H54 (cell line): ENCODE data around the gene PRRC2B.

ENCODE experiments used
- DNase-seq: peaks from one replicate; pipeline ENCODE4 v3.0.0; 2011; ENCODE audit warnings: low spot score, mixed read lengths; ENCODE audit not compliant: insufficient read length
- FAIRE-seq: peaks from 3 replicates; lab custom pipeline; 2011; peaks lifted over from hg19 to GRCh38; lab: Jason Lieb, UNC
- POLR2A ChIP-seq: IDR thresholded peaks from 2 replicates; pipeline ENCODE4 v1.6.1; 2011; ENCODE audit warnings: low read depth, mild to moderate bottlenecking, low read length

The PRRC2B gene

DNA sequence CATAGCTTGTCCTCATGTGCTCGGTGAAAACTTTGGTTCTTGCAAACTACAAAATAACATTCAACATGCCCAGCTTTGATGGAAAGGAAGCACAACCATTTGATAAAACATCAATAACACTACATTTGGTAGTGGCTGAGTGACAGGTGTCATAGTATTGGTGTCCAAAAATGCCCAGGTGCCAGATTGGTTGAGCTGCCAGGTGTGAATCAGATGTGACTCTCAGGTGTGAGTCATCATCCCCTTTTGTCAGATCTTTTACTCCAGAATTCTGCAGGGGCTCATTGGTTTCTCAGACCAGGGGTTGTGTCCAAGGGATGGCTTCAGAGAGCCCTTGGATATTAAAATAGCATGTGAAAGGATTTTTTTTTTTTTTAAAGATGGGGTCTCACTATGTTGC, 86.4 kb downstream of the PRRC2B start:
- FAIRE-seq (no peak), DNase-seq (no peak)
- no peak for TF ChIP-seq POLR2A

- no peak for DNase-seq
- TF ChIP-seq POLR2A, result no peak
- no peak for FAIRE-seq
Measured at GRCh38 chr9:131481441-131482342, 87.8 kb downstream of the PRRC2B start.

DNA sequence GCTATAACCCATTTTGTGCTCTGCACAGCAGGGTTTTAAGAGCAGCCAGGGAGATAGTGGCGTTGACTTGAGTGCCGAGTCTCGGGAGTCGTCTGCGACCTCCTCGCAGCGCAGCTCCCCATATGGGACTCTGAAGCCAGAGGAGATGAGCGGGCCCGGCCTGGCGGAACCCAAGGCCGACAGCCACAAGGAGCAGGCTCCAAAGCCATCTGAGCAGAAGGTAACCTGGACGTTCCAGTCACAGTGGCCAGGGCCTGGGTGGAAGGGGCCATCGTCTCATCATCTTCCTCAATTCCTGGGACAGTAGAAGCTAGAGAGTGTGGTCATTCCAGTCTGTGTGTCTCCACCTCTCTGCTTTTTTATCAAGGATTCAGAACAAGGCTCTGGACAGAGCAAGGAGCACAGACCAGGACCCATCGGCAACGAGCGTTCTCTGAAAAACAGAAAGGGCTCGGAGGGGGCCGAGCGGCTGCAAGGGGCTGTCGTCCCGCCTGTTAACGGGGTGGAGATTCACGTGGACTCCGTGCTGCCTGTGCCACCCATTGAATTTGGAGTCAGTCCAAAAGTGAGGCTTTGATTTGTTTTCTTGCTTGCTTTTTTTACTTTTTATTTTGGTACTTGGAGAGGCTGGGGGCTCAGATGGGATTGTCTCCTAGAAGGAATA, 88.6 kb downstream of the PRRC2B start:
- no peak for FAIRE-seq
- no peak for DNase-seq
- no peak for TF ChIP-seq POLR2A

DNA sequence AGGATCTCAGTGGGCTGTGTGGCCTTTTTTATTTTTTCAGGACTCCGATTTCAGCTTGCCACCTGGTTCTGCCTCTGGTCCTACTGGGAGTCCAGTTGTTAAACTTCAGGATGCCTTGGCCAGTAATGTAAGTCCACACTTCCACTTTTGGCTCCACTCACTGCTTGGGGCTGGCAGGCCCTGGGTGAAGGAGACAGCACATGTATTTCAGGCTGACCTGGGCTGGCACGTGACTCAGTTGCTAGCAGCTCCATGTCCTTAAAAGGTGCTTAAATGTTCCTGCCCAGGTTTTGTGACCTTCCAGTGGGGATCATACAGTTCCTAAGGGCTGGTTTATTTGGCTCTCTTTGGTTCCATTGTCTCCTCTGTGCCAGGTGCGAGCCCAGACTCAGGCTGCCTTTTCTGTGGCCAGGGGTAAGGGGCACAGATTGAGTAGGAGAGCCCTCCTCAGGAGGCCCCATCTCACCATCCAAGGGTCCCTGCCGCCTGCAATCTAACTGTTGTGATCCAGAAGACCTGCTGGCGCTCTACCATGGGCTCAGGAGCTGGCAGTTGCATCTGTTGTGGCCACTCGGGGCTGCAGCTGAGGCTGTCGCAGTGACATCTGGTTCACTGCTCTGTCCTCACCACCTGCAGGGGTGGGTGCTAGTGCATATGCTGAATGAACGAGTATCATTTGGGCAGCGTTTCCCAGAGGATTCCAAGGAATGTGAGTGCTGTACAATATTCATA, 89.6 kb downstream of the PRRC2B start:
- TF ChIP-seq POLR2A, result no peak
- DNase-seq, result no peak
- no peak for FAIRE-seq

- FAIRE-seq (no peak), DNase-seq (no peak)
- no peak for TF ChIP-seq POLR2A
Measured at GRCh38 chr9:131484051-131484445, 90.2 kb downstream of the PRRC2B start.

DNA sequence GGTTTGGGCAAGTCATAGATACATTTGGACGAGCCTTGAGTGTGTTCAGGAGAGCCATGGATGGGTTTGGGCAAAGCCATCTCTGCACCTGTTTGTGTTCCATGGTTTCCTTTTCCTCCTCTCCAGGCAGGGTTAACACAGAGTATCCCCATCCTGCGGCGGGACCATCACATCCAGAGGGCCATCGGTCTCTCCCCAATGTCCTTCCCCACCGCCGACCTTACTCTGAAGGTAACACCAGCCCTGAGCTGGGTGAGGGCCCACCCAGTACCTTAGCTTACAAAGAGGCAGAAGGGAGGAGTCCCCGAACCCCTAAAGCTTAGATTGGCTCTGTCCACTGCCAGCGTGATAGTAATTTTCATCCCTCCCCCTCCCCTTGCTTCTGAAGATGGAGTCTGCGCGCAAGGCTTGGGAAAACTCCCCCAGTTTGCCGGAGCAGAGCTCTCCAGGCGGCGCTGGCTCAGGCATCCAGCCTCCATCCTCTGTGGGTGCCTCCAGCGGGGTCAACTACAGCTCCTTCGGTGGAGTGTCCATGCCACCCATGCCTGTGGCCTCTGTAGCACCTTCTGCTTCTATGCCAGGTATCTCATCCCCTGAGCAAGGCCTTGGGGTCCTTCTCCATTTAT, 90.8 kb downstream of the PRRC2B start:
- DNase-seq (no peak), FAIRE-seq (no peak)
- TF ChIP-seq POLR2A, result no peak

- DNase-seq, result no peak
- TF ChIP-seq POLR2A, result no peak
- FAIRE-seq, result no peak
Measured at GRCh38 chr9:131485206-131485605, 91.3 kb downstream of the PRRC2B start.

DNA sequence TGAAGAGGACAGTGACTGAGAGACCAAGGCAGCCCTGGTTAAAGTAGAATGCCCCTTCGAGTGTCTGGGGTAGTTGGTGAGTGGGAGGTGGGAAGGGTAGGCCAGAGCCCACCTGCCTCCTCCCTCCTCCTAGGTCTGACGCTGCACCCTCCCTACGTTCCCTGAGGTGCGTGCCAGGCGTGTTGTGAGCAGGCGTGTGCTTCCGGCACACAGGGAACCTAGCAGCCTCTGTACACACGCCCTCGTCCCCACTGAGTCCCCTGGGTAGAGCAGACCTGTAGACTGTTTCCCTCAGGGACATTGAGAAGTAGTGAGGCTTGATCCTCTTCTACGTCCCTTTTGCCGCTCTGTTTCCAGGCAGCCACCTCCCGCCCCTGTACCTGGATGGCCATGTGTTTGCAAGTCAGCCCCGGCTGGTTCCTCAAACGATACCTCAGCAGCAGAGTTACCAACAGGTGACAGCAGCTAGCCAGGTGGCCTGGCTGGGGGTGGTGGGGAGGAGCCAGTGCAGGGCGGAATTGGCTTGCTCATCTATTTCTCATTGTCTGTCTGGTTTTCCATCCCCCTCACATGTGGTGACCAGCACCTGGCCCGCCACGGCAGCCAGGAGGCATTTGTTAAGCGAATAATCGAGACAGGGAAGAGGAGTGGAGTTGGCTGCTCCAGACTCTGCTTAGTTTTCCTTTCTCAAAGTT, 92.0 kb downstream of the PRRC2B start:
- FAIRE-seq, result no peak
- no peak for TF ChIP-seq POLR2A

GRCh38 chr9:131487001-131487400, 93.1 kb downstream of the PRRC2B start:
- FAIRE-seq (no peak), DNase-seq (no peak)
- no peak for TF ChIP-seq POLR2A

More for the DNA sequence above, 92.0 kb downstream of the PRRC2B start:
- no peak for DNase-seq

GRCh38 chr9:131487621-131488031, 93.7 kb downstream of the PRRC2B start:
- DNase-seq (no peak), FAIRE-seq (no peak)
- TF ChIP-seq POLR2A, result no peak

- FAIRE-seq (no peak), DNase-seq (no peak)
- TF ChIP-seq POLR2A, result no peak
Measured at GRCh38 chr9:131490514-131490913, 96.6 kb downstream of the PRRC2B start.

DNA sequence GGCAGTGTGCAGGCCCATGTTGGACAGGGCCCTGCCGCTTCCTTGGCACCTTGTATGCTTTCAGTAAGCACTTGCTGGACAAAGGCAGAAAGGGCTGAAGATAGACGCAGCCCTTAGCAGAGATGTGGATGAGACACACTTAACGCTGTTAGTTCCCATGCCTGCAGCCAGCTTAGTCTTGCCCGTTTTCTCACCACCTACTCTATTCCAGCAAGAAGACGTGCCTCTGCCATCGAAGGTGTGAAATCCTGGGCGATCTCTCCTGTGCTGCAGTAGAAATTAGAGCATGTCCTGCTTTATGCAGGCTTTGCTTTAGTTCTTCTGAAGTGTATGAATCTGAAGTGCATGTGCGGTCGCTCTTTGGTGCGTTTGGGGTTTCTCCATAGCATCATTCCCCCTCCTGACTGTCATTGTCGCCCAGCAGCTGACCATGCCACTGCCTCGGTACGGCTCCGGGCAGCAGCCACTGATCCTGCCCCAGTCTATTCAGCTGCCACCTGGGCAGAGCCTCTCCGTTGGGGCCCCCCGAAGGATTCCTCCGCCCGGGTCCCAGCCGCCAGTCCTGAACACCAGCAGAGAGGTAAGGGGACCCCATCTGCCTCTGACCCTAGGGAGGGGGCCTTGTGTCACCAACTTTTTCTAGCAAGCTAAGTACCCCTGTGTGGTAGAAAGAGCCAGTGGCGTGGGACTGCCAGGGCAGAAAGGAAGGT, 97.3 kb downstream of the PRRC2B start:
- TF ChIP-seq POLR2A, result no peak
- DNase-seq (no peak), FAIRE-seq (no peak)
